WTC11 (cell line): ENCODE results near the gene CCNJL. TPM values are rescaled to one million over a fixed set of nuclear protein-coding genes. Genes with fewer than 3 reads are reported as not detected.

ENCODE experiments used
- ATAC-seq: fragments of 200-7000 bp; cut with Tn5 transposase; 2 replicates; pipeline ENCODE4 v1.10.0; 2021; ENCODE audit warnings: mild to moderate bottlenecking, moderate library complexity
- CTCF ChIA-PET: fragments of 300-600 bp; sonication (Branson Sonifier 250); formaldehyde crosslinking; loops from one replicate; lab custom pipeline; 2021; ENCODE audit warnings: antibody characterized with exemption; lab: Charles Lee
- POLR2A ChIA-PET: fragments of 350-600 bp; sonication (Branson Sonifier 250); formaldehyde crosslinking; loops from one replicate; lab custom pipeline; 2021; ENCODE audit warnings: antibody characterized with exemption; lab: Charles Lee
- DNase-seq: peaks from one replicate; pipeline ENCODE4 v3.0.0; 2021; ENCODE audit warnings: low spot score
- H3K27ac Mint-ChIP-seq: 2 replicates; pipeline ENCODE4 v1.8.0; 2021; ENCODE audit warnings: mixed read lengths
- H3K27me3 Mint-ChIP-seq: 2 replicates; pipeline ENCODE4 v1.8.0; 2021; ENCODE audit warnings: low read depth, mild to moderate bottlenecking, moderate library complexity, mixed read lengths
- H3K36me3 Mint-ChIP-seq: 2 replicates; pipeline ENCODE4 v1.8.0; 2021; ENCODE audit warnings: mixed read lengths
- H3K4me1 Mint-ChIP-seq: 2 replicates; pipeline ENCODE4 v1.8.0; 2022; ENCODE audit warnings: mixed read lengths
- H3K4me3 Mint-ChIP-seq: 2 replicates; pipeline ENCODE4 v1.8.0; 2021; ENCODE audit warnings: mild to moderate bottlenecking, moderate library complexity, mixed read lengths
- H3K9me3 Mint-ChIP-seq: 2 replicates; pipeline ENCODE4 v1.8.0; 2021; ENCODE audit warnings: mixed read lengths
- CREB1 ChIP-seq: sonication (generic); formaldehyde crosslinking; IDR thresholded peaks from 2 replicates; pipeline ENCODE4 v1.8.0; 2023; ENCODE audit warnings: mild to moderate bottlenecking, missing genetic modification reagents
- E2F5 ChIP-seq: sonication (generic); formaldehyde crosslinking; IDR thresholded peaks from 2 replicates; pipeline ENCODE4 v1.8.1; 2022; ENCODE audit warnings: mild to moderate bottlenecking, moderate library complexity, missing genetic modification reagents
- ELF4 ChIP-seq: sonication (generic); formaldehyde crosslinking; IDR thresholded peaks from 2 replicates; pipeline ENCODE4 v1.8.1; 2022; ENCODE audit warnings: low read depth, mild to moderate bottlenecking, moderate library complexity, missing genetic modification reagents
- EMX1 ChIP-seq: fragments of 250-450 bp; sonication (Bioruptor Pico); IDR thresholded peaks from 2 replicates; pipeline ENCODE4 v1.8.0; 2021; ENCODE audit warnings: mild to moderate bottlenecking
- FOXP4 ChIP-seq: sonication (generic); formaldehyde crosslinking; IDR thresholded peaks from 2 replicates; pipeline ENCODE4 v1.8.0; 2022; ENCODE audit warnings: mild to moderate bottlenecking, missing genetic modification reagents
- HMGA2 ChIP-seq: fragments of 250-450 bp; sonication (Bioruptor Pico); IDR thresholded peaks from 2 replicates; pipeline ENCODE4 v1.4.0; 2021; ENCODE audit warnings: mild to moderate bottlenecking, moderate library complexity
- IRF2 ChIP-seq: sonication (generic); formaldehyde crosslinking; IDR thresholded peaks from 2 replicates; pipeline ENCODE4 v1.8.0; 2022; ENCODE audit warnings: low read depth, missing genetic modification reagents, borderline replicate concordance
- MLX ChIP-seq: sonication (generic); formaldehyde crosslinking; IDR thresholded peaks from 2 replicates; pipeline ENCODE4 v1.8.1; 2023; ENCODE audit warnings: mild to moderate bottlenecking, missing genetic modification reagents, moderate library complexity
- NFYB ChIP-seq: sonication (generic); formaldehyde crosslinking; conservative IDR thresholded peaks from 2 replicates; pipeline ENCODE4 v1.8.0; 2022; ENCODE audit warnings: low read depth, missing genetic modification reagents
- PREB ChIP-seq: sonication (generic); formaldehyde crosslinking; IDR thresholded peaks from 2 replicates; pipeline ENCODE4 v1.8.1; 2022; ENCODE audit warnings: mild to moderate bottlenecking, missing genetic modification reagents, moderate library complexity, borderline replicate concordance
- SMAD3 ChIP-seq: sonication (generic); formaldehyde crosslinking; IDR thresholded peaks from 2 replicates; pipeline ENCODE4 v1.8.0; 2022; ENCODE audit warnings: missing genetic modification reagents, mild to moderate bottlenecking, borderline replicate concordance
- STAT6 ChIP-seq: sonication (generic); formaldehyde crosslinking; conservative IDR thresholded peaks from 2 replicates; pipeline ENCODE4 v1.8.1; 2023; ENCODE audit warnings: mild to moderate bottlenecking, low read depth, missing genetic modification reagents, moderate library complexity
- TCF7 ChIP-seq: sonication (generic); formaldehyde crosslinking; IDR thresholded peaks from 2 replicates; pipeline ENCODE4 v1.8.0; 2022; ENCODE audit warnings: mild to moderate bottlenecking, low read depth, missing genetic modification reagents, moderate library complexity
- TEAD1 ChIP-seq: sonication (generic); formaldehyde crosslinking; IDR thresholded peaks from 2 replicates; pipeline ENCODE4 v1.8.0; 2022; ENCODE audit warnings: mild to moderate bottlenecking, missing genetic modification reagents
- ZBTB21 ChIP-seq: sonication (generic); formaldehyde crosslinking; IDR thresholded peaks from 2 replicates; pipeline ENCODE4 v1.8.1; 2023; ENCODE audit warnings: mild to moderate bottlenecking, missing genetic modification reagents, borderline replicate concordance
- ZNF121 ChIP-seq: sonication (generic); formaldehyde crosslinking; IDR thresholded peaks from 2 replicates; pipeline ENCODE4 v1.8.0; 2023; ENCODE audit warnings: missing genetic modification reagents
- ZNF219 ChIP-seq: sonication (generic); formaldehyde crosslinking; IDR thresholded peaks from 2 replicates; pipeline ENCODE4 v1.8.0; 2023; ENCODE audit warnings: missing genetic modification reagents, mild to moderate bottlenecking, borderline replicate concordance
- ZNF317 ChIP-seq: sonication (generic); formaldehyde crosslinking; IDR thresholded peaks from 2 replicates; pipeline ENCODE4 v1.8.1; 2023; ENCODE audit warnings: low read depth, mild to moderate bottlenecking, moderate library complexity, missing genetic modification reagents, borderline replicate concordance
- total RNA-seq: library from RNA; stranded (reverse); gene quantifications from 3 replicates; pipeline ENCODE4 v1.2.3, GENCODE V29; 2021
- TF ChIP-seq, protein P1 (sequence below): sonication (generic); formaldehyde crosslinking; IDR thresholded peaks from 2 replicates; pipeline ENCODE4 v1.8.1; 2023; ENCODE audit warnings: mild to moderate bottlenecking, moderate library complexity, missing genetic modification reagents
- TF ChIP-seq, protein P2 (sequence below): sonication (generic); formaldehyde crosslinking; IDR thresholded peaks from 2 replicates; pipeline ENCODE4 v1.8.1; 2023; ENCODE audit warnings: mild to moderate bottlenecking, missing genetic modification reagents, moderate library complexity
- TF ChIP-seq, protein P3 (sequence below): sonication (generic); formaldehyde crosslinking; IDR thresholded peaks from 2 replicates; pipeline ENCODE4 v1.8.0; 2023; ENCODE audit warnings: mild to moderate bottlenecking, missing genetic modification reagents
- TF ChIP-seq, protein P4 (sequence below): fragments of 250-450 bp; sonication (Bioruptor Pico); IDR thresholded peaks from 2 replicates; pipeline ENCODE4 v1.9.0; 2021; ENCODE audit warnings: mild to moderate bottlenecking

The CCNJL gene
- total RNA-seq, 1 experiment from 2014 or later, result 31.3 TPM

GRCh38 chr5:160326981-160327380 is 14.6 kb upstream of the CCNJL start:
- H3K9me3 Mint-ChIP-seq, result no peaks in the 10 kb centered on the region
- DNase-seq, result no peak
- H3K4me3 Mint-ChIP-seq, result no peak overlapping the region
- no peak for ATAC-seq
- H3K27ac Mint-ChIP-seq, result no peak overlapping the region
- H3K36me3 Mint-ChIP-seq, result no peaks in the 10 kb centered on the region
- no peaks in the 10 kb centered on the region for H3K4me1 Mint-ChIP-seq
- TF ChIP-seq, protein P1, sequence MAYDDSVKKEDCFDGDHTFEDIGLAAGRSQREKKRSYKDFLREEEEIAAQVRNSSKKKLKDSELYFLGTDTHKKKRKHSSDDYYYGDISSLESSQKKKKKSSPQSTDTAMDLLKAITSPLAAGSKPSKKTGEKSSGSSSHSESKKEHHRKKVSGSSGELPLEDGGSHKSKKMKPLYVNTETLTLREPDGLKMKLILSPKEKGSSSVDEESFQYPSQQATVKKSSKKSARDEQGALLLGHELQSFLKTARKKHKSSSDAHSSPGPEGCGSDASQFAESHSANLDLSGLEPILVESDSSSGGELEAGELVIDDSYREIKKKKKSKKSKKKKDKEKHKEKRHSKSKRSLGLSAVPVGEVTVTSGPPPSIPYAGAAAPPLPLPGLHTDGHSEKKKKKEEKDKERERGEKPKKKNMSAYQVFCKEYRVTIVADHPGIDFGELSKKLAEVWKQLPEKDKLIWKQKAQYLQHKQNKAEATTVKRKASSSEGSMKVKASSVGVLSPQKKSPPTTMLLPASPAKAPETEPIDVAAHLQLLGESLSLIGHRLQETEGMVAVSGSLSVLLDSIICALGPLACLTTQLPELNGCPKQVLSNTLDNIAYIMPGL (CRISPR knock-in tag), result no peak
- TF ChIP-seq TCF7 (CRISPR knock-in tag), result no peak
- TF ChIP-seq, protein P2, sequence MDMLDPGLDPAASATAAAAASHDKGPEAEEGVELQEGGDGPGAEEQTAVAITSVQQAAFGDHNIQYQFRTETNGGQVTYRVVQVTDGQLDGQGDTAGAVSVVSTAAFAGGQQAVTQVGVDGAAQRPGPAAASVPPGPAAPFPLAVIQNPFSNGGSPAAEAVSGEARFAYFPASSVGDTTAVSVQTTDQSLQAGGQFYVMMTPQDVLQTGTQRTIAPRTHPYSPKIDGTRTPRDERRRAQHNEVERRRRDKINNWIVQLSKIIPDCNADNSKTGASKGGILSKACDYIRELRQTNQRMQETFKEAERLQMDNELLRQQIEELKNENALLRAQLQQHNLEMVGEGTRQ (CRISPR knock-in tag), result no peak
- TF ChIP-seq EMX1 (CRISPR knock-in tag), result no peak
- TF ChIP-seq TEAD1 (CRISPR knock-in tag), result no peak
- no peak for TF ChIP-seq ZNF317
- TF ChIP-seq STAT6 (CRISPR knock-in tag), result no peak
- no peak for TF ChIP-seq ZNF121 (CRISPR knock-in tag)
- no peak for TF ChIP-seq CREB1 (CRISPR knock-in tag)
- no peak for TF ChIP-seq PREB (CRISPR knock-in tag)
- TF ChIP-seq ELF4 (CRISPR knock-in tag), result no peak
- no peak for TF ChIP-seq ZNF219 (CRISPR knock-in tag)
- TF ChIP-seq, protein P3, sequence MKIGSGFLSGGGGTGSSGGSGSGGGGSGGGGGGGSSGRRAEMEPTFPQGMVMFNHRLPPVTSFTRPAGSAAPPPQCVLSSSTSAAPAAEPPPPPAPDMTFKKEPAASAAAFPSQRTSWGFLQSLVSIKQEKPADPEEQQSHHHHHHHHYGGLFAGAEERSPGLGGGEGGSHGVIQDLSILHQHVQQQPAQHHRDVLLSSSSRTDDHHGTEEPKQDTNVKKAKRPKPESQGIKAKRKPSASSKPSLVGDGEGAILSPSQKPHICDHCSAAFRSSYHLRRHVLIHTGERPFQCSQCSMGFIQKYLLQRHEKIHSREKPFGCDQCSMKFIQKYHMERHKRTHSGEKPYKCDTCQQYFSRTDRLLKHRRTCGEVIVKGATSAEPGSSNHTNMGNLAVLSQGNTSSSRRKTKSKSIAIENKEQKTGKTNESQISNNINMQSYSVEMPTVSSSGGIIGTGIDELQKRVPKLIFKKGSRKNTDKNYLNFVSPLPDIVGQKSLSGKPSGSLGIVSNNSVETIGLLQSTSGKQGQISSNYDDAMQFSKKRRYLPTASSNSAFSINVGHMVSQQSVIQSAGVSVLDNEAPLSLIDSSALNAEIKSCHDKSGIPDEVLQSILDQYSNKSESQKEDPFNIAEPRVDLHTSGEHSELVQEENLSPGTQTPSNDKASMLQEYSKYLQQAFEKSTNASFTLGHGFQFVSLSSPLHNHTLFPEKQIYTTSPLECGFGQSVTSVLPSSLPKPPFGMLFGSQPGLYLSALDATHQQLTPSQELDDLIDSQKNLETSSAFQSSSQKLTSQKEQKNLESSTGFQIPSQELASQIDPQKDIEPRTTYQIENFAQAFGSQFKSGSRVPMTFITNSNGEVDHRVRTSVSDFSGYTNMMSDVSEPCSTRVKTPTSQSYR, result no peak
- ChIA-PET CTCF (interaction anchor here (0.8 kb wide), 1 partner anchor 305 kb away, joined by 3 read pairs; no protein-coding TSS in a partner anchor), POLR2A (interaction anchor here (0.7 to 1.9 kb wide), 3 partner anchors 28 to 61 kb away, joined by 3 to 6 read pairs (median 4); no protein-coding TSS in a partner anchor)
- no peaks in the 10 kb centered on the region for H3K27me3 Mint-ChIP-seq

- H3K4me1 Mint-ChIP-seq, result peaks cover 6% of the 10 kb centered on the region
- no peaks in the 10 kb centered on the region for H3K9me3 Mint-ChIP-seq
- no peaks in the 10 kb centered on the region for H3K36me3 Mint-ChIP-seq
- no peak overlapping the region for H3K4me3 Mint-ChIP-seq
- DNase-seq (no peak), ATAC-seq (no peak)
- CTCF ChIA-PET, result interaction anchor here (0.6 to 1.4 kb wide), 4 partner anchors 19 to 192 kb away, joined by 3 to 4 read pairs (median 3); no protein-coding TSS in a partner anchor
- no peaks in the 10 kb centered on the region for H3K27me3 Mint-ChIP-seq
- POLR2A ChIA-PET, result interaction anchor here (0.6 kb wide), 1 partner anchor 318 kb away, joined by 3 read pairs; no protein-coding TSS in a partner anchor
- no peak overlapping the region for H3K27ac Mint-ChIP-seq
- TF ChIP-seq NFYB, result no peak
- TF ChIP-seq, protein P4, sequence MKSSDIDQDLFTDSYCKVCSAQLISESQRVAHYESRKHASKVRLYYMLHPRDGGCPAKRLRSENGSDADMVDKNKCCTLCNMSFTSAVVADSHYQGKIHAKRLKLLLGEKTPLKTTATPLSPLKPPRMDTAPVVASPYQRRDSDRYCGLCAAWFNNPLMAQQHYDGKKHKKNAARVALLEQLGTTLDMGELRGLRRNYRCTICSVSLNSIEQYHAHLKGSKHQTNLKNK (CRISPR knock-in tag), result no peak
- no peak for TF ChIP-seq HMGA2 (CRISPR knock-in tag)
- TF ChIP-seq E2F5 (CRISPR knock-in tag), result no peak
- TF ChIP-seq FOXP4 (CRISPR knock-in tag), result no peak
- no peak for TF ChIP-seq MLX
- no peak for TF ChIP-seq SMAD3 (CRISPR knock-in tag)
- no peak for TF ChIP-seq IRF2
- no peak for TF ChIP-seq ZBTB21 (CRISPR knock-in tag)
Observed at GRCh38 chr5:160325716-160326115, 13.4 kb upstream of the CCNJL start.
